HG02759 (cell line): ENCODE results near the gene ADGRL2.

ENCODE experiments used
- ATAC-seq: cut with Tn5 transposase; IDR thresholded peaks from one replicate; pipeline ENCODE4 v1.9.1; 2021; ENCODE audit warnings: mild to moderate bottlenecking, moderate library complexity; ENCODE audit not compliant: unreplicated experiment

ADGRL2 gene

DNA sequence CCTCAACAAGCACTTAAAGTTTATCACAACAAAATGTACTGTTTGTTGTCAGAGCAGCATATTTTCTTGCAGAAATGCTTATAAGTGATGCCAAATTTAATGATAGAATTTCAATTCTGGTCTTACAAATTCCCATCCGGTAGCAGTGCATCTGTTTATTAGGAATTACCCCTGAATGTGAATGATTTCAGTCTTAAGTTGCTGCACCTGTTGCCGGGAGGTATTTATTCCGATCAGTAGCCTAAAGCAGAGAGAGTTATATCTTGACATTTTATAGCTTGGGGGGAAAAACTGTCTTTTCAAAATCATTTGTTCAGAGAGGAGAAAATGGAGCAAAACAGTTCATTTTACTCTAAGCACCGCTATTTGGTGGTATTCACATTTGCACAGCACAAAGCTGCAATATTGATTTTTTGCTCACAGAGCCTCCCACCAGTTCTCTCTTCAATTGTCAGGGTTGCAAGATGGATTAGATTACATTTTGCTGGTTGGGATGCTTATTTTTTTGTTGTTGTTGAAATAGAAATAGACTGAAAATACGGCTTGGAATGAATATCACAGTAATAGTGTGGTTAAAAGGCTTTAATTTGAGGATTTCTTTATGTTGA lies 98.6 kb downstream of the ADGRL2 start:
- no peak for ATAC-seq

DNA sequence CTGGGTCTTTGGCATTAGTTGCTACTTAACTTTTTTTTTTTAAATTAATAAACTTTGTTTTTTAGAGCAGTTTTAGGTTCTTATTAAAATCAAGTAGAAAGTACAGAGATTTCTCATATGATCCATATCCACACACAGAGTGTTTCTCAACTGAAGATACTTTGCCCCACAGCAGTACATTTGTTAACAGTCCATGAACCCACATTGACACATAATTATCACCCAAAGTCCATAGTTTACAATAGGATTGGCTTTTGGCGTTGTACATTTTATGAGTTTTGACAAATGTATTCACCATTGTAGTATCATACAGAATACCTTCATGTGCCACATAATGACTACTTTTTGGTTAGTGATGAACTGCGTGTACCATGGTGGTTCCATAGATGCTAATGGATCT lies 106.8 kb downstream of the ADGRL2 start:
- ATAC-seq: no peak

DNA sequence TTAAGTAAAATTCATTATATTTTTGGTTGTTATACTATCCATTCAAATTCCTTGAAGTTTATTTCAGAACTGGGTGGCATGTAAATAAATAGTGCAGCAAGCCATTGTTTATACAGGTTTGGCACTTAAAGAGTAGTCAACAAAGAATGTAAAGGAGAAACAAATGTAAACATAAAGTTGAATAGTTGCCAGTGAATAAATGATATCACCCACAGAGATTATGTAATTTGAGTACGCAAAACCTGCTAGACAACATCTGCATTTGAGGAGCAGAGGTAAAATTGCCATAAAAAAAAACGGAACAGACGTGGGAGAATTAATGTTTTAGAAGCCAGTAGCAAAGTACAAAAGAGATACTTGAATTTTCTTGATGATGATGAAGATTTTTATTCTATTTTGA lies 111.6 kb downstream of the ADGRL2 start:
- ATAC-seq: no peak

DNA sequence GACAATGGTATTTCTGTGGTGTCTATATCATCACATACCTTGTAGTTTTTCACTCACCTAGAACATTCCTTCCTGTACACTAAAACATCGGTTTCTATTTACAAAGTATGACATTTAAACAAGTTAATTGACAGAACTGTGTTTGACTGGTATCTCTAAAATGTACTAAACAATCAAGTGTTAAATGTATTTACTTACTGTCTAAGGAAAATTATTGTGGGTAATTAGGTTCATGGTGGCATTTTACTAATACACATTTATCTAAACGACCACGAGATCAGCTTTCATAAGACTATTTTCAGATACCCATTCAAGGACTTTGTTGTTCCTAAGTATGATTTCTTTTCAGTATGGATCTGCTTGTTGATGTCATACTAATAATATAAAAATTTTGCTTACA lies 115.2 kb downstream of the ADGRL2 start:
- no peak for ATAC-seq

DNA sequence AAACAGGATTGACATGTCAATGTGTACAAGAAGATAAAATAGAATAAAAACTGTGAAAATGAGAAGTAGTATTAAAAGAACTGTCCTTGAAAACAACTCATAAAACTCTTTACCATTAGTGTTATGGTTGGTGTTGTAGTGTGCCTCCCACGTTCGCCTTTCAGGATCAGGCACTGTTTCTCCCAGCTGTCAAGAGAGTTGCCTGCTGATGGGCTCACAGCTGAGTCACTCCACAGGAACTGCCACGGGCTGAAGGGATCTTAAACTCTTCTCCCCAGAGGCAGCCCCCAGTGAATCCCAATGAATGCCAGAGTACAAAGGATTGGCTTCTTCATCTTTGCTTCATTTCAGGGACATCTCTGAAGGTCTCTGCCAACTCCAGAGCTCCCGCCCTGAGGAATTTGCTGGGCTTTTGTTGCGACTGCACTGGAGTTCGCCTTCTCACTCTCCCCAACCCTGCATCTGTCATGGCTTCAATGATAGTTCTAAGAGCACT lies 119.6 kb downstream of the ADGRL2 start:
- ATAC-seq: no peak

DNA sequence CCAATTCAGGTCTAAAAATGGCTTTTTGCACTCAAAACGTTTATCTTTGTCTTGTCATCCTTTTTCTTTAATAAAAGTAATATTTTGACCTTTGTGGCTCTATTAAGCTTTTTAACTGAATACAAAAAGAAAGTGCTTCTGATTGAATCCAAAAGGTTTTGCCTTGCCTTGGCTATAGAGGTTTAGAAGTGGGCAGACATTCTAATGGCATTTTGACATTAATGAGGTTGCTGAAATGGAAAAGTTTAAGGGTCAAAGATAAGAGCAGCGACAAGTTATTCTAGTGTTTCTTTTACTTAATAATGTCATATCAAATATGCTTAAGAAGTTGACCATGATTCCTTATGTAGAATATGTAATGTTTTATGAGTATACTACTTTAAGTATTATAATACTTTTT lies 120.2 kb downstream of the ADGRL2 start:
- no peak for ATAC-seq

DNA sequence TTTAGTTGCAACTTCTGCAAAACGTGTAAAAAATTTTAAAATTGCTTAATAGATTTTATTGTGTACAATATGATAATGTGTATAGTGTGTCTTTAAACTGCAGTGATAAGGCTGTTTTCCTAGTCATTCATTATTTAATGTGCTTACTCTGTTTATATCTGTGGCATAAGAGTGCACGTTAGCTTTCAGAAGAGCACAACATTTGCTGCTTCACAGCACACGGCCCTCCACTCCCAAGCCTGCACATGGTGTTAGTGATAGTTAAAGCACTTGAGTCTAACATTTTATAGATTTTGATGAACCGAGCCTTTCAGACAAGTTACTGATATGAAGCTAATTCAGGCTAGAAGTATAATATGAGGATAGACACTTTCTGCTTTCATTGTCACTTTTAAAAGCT lies 120.6 kb downstream of the ADGRL2 start:
- ATAC-seq: no peak

DNA sequence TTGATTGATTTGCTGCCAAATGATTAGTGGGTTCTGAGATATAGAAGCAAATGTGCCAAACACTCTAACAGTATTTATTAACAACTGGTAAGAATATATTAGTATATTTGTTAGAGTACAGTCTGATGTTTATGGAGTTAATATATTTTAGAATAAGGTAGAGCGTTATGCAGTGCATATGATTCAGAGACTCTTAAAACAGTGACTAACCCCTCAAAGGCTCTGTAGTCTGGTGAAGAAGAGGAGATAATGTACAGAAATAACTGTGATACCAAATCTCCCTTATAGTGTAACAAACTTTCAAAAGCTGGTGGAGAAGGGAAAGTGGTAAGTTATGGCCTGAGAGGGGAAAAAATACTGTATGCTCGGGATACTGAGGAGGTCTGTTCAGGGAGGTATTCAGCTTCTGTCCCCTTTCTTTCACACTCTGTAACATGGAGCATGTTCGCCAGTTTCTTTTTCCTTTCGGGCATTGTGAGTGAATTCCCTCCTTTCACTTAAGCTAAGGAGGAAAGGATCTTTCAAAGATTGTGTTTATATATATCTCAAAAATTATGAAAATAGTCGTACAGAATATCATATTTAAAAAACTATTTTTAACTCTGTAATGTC lies 121.2 kb downstream of the ADGRL2 start:
- ATAC-seq: no peak

DNA sequence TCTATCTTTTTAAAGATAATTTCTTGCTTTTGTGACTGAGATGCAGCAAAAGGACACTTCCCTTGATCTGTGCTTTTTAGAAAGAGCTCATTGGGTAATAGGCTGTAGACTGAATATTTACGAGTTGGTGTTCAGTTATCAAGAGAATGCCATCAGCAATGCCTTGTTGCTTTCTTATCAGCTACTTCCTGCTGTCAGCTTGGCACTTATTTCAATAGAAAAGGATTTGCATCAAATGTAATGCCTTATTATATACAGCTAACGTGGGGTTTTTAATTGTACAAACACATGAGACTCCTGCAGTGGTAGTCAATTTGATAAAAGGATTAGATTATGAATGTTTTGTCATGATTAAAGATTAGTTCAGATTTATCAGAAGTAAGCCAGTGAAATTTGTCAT lies 122.2 kb downstream of the ADGRL2 start:
- no peak for ATAC-seq

DNA sequence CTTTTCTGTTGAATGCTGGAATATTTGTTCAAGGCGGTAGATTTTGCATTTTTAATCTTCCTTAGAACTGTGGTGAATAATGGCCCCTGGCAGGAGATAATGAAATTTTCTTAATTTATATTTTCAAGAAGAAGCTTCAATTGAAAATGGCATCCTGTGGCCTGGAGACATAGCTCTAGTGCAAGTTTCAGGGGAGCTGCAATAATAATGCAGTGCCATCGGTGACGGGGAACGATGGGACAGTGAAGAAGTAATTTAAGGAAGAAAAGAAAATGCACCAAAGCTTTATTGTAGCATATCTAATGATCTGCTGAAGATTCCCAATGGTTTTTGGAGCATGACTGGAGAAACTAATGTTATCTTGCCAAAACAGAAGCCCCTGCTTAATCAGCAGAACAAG lies 128.4 kb downstream of the ADGRL2 start:
- ATAC-seq: no peak

DNA sequence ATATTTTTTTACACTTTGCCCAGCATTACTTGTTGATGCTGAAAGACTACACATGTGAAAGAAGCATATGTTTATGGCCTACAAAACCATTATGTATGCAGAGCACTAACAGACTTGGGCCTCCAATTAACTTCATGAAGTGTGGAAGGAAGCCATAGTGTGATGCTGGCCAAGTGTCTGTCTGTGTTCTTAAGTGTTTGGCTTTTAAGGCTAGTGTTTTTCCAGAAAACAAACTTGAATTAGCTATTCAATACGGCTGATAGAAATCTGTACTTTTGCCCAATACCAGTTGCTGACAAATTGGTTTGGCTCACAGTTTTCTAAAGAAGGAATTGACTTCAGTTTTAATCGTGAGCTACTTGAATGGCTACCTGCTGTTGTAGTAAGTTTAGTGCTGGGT lies 136.1 kb downstream of the ADGRL2 start:
- no peak for ATAC-seq

DNA sequence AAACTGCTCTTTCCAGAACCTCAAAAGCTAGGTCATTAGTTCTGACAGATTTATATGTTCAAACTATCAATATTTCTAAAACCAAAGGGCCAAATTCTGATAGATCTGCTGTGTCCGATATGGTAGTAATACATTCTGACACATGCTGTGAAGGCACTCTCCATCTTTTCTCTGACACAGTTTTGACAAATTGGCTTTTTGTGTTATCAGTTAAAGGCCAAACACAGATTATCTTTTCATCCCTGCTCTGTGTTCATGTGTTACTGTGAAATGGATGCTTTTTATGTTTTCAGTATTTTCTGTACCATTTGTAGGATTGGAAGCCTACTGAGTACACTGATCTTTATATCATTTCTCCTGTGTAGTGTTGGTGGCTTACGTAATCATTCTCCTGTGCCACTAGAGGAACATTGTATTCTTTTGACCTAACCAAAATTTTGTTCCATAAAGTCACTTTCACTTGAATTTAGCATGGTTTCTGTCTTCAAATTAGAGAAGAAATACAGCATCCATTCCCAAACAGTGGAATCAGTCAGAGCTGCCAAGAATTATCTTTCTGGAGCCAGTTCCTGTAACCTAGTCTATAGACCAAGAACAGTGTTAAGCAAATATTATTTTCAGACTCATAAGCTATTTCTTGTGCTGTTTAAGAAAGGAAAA lies 137.2 kb downstream of the ADGRL2 start:
- no peak for ATAC-seq

DNA sequence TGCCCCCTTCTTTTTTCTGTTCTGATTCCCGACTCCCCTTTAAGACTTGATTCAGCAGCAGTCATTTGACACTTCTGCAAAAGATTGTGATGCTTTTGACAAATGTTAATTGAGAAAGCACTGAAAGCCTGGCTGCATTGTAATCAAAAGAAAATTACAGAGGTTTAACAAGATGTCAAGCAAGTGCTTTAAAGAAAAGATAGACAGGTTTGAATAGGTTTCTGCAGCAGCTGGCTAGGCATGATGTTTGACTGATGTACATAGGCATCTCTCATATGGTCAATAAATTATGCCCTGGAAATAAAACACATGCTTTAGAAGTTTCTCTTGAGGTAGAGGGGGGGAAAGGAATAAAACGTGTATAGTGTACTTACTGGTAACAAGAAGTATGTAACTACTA lies 147.8 kb downstream of the ADGRL2 start:
- ATAC-seq: no peak

DNA sequence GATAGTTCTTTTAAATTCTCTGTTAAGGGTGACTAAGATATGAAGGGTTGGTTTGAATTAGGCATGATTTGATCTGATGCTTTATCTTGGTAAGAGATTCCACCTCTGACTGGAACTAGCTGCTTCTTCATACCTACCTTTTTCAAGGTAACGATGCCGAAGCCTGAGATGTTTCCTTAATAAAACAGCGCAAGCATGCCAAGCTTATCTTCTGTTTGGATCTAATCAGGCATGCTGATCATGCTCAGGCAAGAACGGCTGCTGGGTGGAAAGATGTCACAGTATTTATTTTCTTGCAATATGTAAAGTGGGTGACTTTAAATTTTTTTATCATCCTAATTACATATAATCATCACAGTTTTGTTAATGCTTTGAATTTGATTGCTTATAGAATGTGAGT lies 148.7 kb downstream of the ADGRL2 start:
- no peak for ATAC-seq

DNA sequence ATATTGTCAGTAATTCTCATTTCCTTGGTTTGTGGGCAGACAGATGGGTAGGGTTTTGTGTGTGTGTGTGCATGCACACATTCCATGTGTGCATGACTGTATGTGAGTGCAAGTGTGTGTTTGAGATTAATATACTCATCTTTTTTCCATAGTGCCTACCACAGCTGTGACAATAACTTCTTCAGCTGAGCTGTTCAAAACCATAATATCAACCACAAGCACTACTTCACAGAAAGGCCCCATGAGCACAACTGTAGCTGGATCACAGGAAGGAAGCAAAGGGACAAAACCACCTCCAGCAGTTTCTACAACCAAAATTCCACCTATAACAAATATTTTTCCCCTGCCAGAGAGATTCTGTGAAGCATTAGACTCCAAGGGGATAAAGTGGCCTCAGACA lies 149.3 kb downstream of the ADGRL2 start:
- ATAC-seq: no peak

DNA sequence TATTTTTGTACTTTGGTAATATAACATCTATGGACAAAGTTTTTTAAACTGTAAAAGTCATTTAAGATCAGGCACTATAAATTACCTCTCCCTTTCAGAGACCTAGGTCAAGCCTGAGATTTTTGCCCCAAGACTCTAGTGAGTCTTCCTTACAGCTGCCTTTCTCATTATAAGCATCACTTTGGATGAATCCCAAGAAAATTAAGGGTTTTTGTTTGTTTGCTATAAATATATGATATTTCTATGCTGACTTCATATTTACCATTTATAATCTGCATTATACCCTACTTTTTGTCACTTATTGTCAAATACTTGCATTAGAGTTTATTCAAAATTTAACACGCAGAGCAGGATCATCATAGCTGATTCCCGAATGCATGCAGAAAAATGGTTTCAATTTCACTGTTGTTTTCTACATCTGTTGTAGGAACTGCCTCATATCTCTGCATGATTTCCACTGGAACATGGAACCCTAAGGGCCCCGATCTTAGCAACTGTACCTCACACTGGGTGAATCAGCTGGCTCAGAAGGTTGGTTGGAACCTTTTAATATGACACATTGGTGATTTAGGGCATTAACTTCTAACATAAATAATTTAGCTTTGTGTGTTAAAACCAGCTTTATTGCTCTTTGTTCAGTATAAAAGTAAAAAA lies 150.0 kb downstream of the ADGRL2 start:
- no peak for ATAC-seq

DNA sequence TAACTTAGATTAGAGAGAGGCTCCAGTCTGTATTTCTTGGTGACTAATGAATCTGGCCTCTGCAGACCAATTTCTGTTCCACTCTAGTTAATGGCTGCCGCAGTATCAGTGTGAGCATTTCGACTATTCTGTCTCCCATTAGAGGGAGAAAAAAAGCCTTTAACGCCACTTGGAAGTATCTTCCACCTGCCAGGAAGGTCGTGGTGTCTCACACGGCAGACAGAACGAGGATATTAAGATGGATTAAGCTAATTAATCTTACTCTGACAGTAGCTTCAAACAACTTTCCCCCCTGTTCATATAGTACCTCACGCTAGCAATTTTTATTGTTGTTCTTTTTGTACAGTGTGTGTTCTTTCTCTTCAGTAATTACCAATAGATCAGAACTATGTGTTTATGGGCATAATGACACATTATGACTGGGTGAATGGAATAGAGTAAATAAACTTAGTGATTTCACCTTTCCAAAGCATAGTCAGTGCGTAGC lies 153.8 kb downstream of the ADGRL2 start:
- no peak for ATAC-seq

DNA sequence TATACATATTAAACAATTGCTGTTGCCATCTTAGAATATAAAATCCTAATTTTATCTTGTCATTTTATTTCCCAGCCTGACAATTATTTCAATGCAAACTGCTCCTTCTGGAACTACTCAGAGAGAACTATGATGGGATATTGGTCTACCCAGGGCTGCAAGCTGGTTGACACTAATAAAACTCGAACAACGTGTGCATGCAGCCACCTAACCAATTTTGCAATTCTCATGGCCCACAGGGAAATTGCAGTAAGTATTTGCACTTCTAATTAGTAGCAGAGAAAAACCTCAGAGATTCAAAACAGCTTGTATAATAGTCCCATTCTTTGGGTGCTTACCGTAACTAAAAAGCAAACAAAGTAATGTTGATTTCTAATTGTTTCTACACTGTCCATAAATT lies 167.2 kb downstream of the ADGRL2 start:
- ATAC-seq: no peak

DNA sequence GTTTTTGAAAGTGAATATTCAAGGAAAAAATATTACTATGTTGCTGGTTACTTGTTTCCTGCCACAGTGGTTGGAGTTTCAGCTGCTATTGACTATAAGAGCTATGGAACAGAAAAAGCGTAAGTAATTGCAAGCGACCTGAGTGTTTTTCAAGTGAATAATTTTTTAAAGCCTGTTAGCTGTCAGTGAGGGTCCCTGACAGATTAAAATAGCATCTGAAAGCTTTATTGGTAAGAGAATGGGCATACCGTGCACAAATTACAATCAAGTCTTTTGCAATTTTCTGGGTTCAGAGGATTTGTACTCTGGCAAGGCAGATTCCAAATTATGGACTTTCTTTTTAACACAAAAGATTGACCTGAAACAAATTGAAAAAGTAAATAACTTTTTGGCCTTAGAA lies 169.7 kb downstream of the ADGRL2 start:
- ATAC-seq: no peak

DNA sequence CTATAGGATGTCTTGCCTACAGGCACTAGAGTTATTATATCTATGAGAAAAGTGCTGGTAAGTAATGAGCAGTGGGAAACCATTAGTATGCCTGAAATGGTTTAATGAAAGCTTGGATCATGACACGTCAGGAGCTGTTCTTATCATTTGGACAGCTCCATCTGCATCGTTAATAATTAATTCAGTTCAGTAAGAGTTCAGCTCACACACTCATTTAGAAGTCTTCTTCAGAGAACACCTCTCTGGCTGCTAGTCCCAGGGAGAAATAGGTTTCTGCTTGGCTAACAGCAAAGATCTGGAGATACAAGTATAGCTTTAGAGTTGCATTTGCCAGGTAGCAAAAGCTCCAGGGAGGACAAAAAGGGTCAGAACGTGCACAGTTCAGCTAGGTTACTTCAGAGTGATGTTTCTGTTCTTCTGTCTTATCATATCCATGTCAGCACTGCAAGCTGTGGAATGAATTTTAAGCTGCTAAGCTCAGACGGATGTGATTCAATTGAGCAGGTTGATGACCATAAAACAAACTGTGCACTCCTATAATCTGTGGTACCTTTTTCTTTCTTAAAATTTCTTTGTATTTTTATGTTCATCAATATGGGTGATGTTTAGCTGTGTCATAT lies 173.6 kb downstream of the ADGRL2 start:
- no peak for ATAC-seq

DNA sequence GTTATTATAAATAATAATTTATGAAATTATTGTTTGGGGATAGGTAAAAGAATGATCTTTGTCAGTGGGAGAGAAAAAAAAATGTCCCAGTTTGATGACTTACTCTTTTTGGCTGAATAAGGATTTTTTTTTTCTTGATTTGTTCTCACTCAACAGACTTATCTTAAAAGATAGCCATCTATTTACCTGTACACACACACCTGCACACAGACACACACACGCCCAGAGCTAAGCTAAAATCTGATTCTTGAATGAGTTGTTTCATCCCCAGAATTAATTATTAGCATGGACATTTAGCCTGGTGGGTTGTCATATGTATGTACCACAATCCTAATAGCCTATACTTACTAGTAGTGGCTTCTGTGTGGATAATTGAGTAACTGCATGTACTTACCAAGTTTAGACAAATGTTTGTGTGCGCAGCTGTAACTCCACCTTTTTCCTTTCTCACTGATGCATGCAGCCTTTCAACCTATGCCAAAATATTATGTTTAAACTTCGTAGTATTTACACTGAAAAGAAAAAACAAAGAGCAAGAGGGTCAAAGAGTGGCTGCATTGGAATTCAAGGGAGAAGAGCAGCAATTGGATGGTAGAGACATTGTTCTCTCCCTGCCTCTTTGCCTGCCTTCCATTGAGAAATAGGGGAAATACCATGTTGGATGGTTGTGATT lies 174.3 kb downstream of the ADGRL2 start:
- ATAC-seq: no peak
